MM.1S (cell line): ENCODE data around the gene PLEKHG4.

Experiments used
- DNase-seq: peaks from one replicate; pipeline ENCODE4 v3.0.0-alpha.2; 2015
- H2AFZ ChIP-seq: fragments of 300-600 bp; sonication (generic); 2 replicates; pipeline ENCODE4 v1.6.0; 2016; ENCODE audit warnings: antibody characterized with exemption, low read length
- H3F3A ChIP-seq: fragments of 300-600 bp; sonication (generic); 2 replicates; pipeline ENCODE4 v1.6.1; 2016; ENCODE audit warnings: mild to moderate bottlenecking, antibody characterized with exemption, low read length, moderate library complexity, mixed read lengths; ENCODE audit not compliant: insufficient read depth
- H3K27ac ChIP-seq: fragments of 300-600 bp; sonication (generic); 2 replicates; pipeline ENCODE4 v1.5.1; 2016; ENCODE audit warnings: mild to moderate bottlenecking, low read length
- H3K27me3 ChIP-seq: fragments of 300-600 bp; sonication (generic); replicated peaks from 2 replicates; pipeline ENCODE4 v1.6.0; 2016; ENCODE audit warnings: low read length; ENCODE audit not compliant: insufficient read depth
- H3K36me3 ChIP-seq: fragments of 300-600 bp; sonication (generic); replicated peaks from 2 replicates; pipeline ENCODE4 v1.6.1; 2016; ENCODE audit warnings: mild to moderate bottlenecking, low read length, mixed read lengths; ENCODE audit not compliant: insufficient read depth
- H3K4me1 ChIP-seq: fragments of 300-600 bp; sonication (generic); 2 replicates; pipeline ENCODE4 v1.6.1; 2016; ENCODE audit warnings: low read length, mixed read lengths
- H3K4me2 ChIP-seq: fragments of 300-600 bp; sonication (generic); 2 replicates; pipeline ENCODE4 v1.6.0; 2016; ENCODE audit warnings: low read depth, low read length
- H3K4me3 ChIP-seq: fragments of 300-600 bp; sonication (generic); 2 replicates; pipeline ENCODE4 v1.5.1; 2016; ENCODE audit warnings: low read length, mixed read lengths
- H3K79me2 ChIP-seq: fragments of 300-600 bp; sonication (generic); 2 replicates; pipeline ENCODE4 v1.6.1; 2016; ENCODE audit warnings: mixed run types, low read length, mixed read lengths
- H3K9ac ChIP-seq: fragments of 300-600 bp; sonication (generic); 2 replicates; pipeline ENCODE4 v1.6.1; 2016; ENCODE audit warnings: low read length, mixed read lengths
- H3K9me2 ChIP-seq: fragments of 300-600 bp; sonication (generic); replicated peaks from 2 replicates; pipeline ENCODE4 v1.6.1; 2016; ENCODE audit warnings: mild to moderate bottlenecking, low read length, mixed read lengths; ENCODE audit not compliant: insufficient read depth
- H3K9me3 ChIP-seq: fragments of 300-600 bp; sonication (generic); replicated peaks from 2 replicates; pipeline ENCODE4 v1.6.1; 2016; ENCODE audit warnings: mild to moderate bottlenecking, low read length, mixed read lengths; ENCODE audit not compliant: insufficient read depth
- H4K20me1 ChIP-seq: fragments of 300-600 bp; sonication (generic); 2 replicates; pipeline ENCODE4 v1.6.1; 2016; ENCODE audit warnings: mild to moderate bottlenecking, low read length, moderate library complexity, mixed read lengths; ENCODE audit not compliant: insufficient read depth
- EZH2 ChIP-seq: fragments of 300-600 bp; sonication (generic); optimal IDR thresholded peaks from 2 replicates; pipeline ENCODE3; 2017; ENCODE audit warnings: low read depth, mild to moderate bottlenecking, antibody characterized with exemption, low read length, mixed read lengths
- EZH2phosphoT487 ChIP-seq: fragments of 300-600 bp; sonication (generic); IDR thresholded peaks from 2 replicates; pipeline ENCODE4 v1.6.1; 2018; ENCODE audit warnings: antibody characterized with exemption, low read length
- TF ChIP-seq, protein P1 (sequence below): fragments of 300-600 bp; sonication (generic); IDR thresholded peaks from 2 replicates; pipeline ENCODE4 v1.5.1; 2016; ENCODE audit warnings: antibody characterized with exemption, low read length, mixed read lengths

PLEKHG4 gene

DNA sequence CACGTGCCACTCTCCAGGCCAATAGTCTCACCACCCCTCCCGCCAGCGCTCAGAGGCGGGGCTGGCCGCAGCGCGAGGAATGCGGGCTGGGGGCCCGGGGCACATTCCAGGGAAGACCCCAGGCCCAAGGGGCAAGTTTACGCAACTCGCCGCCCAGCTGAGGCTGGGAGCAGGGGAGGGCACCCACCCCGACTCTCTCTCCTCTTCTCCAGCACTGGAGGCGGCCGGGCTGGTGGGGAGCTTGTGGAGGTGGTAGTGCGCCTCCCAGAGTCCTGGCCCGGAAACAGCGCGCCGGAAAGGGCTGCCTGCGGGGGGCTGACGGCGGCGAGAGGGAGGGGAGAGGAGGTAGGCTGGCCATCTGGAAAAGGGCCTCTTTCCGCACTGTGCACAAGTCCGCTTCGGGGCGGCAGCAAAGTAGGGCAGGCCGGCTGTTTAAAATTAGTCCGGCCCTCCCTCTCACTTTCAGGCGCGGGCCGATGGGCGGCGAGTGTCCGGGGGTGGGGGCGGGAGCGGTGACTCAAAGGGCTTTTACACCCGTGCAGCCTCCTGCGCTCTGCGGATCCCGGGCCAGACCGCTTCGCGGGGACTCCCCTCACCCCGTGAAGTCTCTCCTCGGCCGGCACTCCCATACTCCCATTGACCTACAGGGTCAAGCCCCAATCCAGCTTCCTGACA is 33.1 kb upstream of the PLEKHG4 start:
- Histone ChIP-seq H3K27me3 (peaks cover 18% of the 10 kb centered on the region), H3K4me2 (peak overlapping the region; percentile 79), H3F3A (peaks cover 44% of the 10 kb centered on the region), H3K9me2 (no peaks in the 10 kb centered on the region), H3K4me3 (peak overlapping the region; percentile 93), H3K4me1 (peaks cover 36% of the 10 kb centered on the region), H2AFZ (peak overlapping the region; percentile 71; the same call in 1 of the 2 replicates), H3K79me2 (peaks cover 44% of the 10 kb centered on the region), H3K36me3 (no peaks in the 10 kb centered on the region), H3K27ac (peak overlapping the region; percentile 85), H4K20me1 (no peaks in the 10 kb centered on the region), H3K9me3 (no peaks in the 10 kb centered on the region), H3K9ac (peak overlapping the region; percentile 80)
- no peak for TF ChIP-seq EZH2phosphoT487
- TF ChIP-seq, protein P1, sequence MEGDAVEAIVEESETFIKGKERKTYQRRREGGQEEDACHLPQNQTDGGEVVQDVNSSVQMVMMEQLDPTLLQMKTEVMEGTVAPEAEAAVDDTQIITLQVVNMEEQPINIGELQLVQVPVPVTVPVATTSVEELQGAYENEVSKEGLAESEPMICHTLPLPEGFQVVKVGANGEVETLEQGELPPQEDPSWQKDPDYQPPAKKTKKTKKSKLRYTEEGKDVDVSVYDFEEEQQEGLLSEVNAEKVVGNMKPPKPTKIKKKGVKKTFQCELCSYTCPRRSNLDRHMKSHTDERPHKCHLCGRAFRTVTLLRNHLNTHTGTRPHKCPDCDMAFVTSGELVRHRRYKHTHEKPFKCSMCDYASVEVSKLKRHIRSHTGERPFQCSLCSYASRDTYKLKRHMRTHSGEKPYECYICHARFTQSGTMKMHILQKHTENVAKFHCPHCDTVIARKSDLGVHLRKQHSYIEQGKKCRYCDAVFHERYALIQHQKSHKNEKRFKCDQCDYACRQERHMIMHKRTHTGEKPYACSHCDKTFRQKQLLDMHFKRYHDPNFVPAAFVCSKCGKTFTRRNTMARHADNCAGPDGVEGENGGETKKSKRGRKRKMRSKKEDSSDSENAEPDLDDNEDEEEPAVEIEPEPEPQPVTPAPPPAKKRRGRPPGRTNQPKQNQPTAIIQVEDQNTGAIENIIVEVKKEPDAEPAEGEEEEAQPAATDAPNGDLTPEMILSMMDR = peak; percentile 33
- peak; percentile 83 for DNase-seq

DNA sequence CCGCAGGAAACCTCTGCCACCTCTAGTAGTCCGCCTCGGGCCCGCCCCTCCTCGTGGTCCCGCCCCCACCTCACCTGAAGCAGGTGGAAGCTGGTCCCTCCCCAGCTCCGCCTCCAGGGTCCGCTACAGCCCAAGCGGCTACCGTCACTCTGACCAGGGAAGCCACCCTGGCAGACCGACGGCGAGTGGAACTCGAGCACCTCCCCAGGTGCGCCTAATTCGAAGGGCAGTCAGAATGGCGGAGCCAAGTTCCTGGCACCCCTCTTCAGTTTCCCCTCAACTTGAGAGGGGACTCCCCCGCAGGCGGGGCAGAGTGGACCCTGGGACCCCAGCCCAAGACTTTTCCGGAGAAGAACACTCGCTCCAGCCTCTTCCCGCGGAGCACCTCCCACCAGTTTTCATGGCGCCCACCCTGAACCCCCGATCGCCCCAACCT is 32.6 kb upstream of the PLEKHG4 start:
- Histone ChIP-seq H3F3A (peaks cover 44% of the 10 kb centered on the region), H3K27me3 (peaks cover 18% of the 10 kb centered on the region), H3K79me2 (peaks cover 39% of the 10 kb centered on the region), H2AFZ (peak overlapping the region; percentile 71), H4K20me1 (no peaks in the 10 kb centered on the region), H3K4me3 (peak overlapping the region; percentile 93), H3K36me3 (no peaks in the 10 kb centered on the region), H3K9me3 (no peaks in the 10 kb centered on the region), H3K27ac (peak overlapping the region; percentile 85), H3K9ac (peak overlapping the region; percentile 80), H3K4me2 (peak overlapping the region; percentile 79), H3K9me2 (no peaks in the 10 kb centered on the region), H3K4me1 (peaks cover 36% of the 10 kb centered on the region)
- peak; percentile 89 for DNase-seq
- no peak for TF ChIP-seq EZH2
- TF ChIP-seq, protein P1 = 0 out of 2 replicates have a peak, but pooled peaks have one; percentile 2

DNA sequence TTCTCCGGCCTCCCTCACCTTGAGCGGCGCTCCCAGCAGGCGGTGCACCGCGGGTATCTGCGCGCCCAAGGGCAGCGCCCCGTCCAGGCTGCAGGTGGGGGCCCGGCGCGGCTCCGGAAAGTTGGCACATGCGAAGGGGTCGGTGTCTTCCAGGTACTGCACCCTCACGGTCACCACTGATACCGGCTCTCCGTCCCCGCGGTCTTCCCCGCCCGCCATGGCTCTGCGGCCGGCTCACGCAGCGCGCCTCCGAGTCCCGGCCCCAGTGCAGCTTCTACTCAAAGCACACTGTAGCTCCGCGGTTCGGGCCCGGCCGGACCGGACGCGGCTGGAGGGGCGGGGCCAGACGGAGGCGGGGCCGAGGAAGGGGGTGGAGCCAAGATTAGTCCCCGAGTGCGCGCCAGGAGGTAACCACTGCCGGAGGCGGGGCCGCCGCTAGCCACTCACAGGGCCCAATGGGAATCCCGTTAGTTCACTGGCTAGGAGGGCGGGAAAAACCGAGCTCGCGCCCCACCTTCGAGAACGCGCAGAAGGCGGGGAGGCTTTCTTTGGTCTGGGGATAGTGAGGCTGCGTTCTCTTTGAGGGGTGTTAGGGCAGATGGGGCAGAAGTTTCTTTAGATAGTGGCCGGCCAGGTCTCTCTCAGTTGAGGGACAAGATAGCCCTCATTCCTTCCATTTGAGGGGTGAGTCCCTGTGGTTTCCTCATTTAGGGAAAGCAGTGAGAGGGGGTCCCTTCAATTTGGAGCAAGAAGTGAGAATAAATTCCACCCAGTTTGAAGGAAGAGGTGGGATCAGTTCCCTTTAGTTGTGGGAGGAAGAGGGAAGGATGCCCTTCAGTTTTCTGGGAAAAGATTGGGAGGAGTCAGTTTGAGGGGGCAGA is 31.9 kb upstream of the PLEKHG4 start, which contains the start of gene FHOD1:
Gene FHOD1 (minus strand): TSS at position 290 of the 881 bp plus-strand sequence. CDS start 71 bp downstream, at position 219.
- H3K27me3 ChIP-seq = peaks cover 18% of the 10 kb centered on the region
- H3K27ac ChIP-seq = peak within 1 kb of the TSS; percentile 85
- H3K9ac ChIP-seq = peak within 1 kb of the TSS; percentile 80
- H3K4me2 ChIP-seq = peak within 1 kb of the TSS; percentile 79
- H3K4me1 ChIP-seq = peaks cover 36% of the 10 kb centered on the region
- H3K9me3 ChIP-seq = no peaks in the 10 kb centered on the region
- DNase-seq = peak; percentile 98
- TF ChIP-seq EZH2phosphoT487 (no peak), EZH2 (no peak)
- TF ChIP-seq, protein P1 = no peak
- peak within 1 kb of the TSS; percentile 93 for H3K4me3 ChIP-seq
- H3K79me2 ChIP-seq = peaks cover 32% of the 10 kb centered on the region
- no peaks in the 10 kb centered on the region for H3K36me3 ChIP-seq
- no peaks in the 10 kb centered on the region for H4K20me1 ChIP-seq
- no peaks in the 10 kb centered on the region for H3K9me2 ChIP-seq
- peaks cover 44% of the 10 kb centered on the region for H3F3A ChIP-seq
- H2AFZ ChIP-seq = peak within 1 kb of the TSS; percentile 94
